ENCODE data around the gene ACTN4.

Gene ACTN4

DNA sequence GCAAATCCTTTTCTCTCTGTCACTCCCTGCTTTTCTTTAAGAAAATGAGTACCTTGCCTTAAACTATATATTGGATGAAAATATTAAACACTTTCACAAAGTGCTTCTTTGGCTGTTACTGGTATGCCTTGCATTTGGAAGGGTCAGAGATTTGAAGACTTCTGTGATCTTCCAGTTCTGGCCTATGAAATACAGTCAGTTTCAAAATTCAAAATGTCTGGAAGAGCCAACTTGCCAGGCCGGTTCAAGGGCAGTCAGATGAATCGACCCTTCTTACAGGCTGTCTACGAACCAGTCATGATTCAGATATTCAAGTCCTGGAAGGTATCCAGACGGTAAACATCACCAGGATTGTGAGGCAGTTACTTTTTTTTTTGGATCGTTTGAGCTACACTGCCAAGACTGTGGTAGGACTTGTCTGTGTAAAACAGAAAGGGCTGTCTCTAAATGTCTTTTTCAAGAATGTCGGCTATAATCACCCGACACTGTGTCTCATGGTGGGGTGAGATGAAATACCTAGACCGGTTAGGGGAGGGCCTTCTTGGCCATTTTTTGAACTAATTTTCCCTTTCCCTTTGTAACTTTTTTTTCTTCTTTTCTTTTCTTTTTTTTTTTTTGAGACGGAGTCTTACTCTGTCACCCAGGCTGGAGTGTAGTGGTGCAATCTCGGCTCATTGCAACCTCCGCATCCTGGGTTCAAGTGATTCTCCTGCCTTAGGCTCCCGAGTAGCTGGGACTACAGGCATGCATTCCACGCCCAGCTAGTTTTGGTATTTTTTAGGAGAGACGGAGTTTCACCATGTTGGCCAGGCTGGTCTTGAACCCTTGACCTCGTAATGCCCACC is 11.2 kb downstream of the ACTN4 start:
- DNase-seq (ENCODE audit: low spot score), result no peak
- TF ChIP-seq, protein P1, sequence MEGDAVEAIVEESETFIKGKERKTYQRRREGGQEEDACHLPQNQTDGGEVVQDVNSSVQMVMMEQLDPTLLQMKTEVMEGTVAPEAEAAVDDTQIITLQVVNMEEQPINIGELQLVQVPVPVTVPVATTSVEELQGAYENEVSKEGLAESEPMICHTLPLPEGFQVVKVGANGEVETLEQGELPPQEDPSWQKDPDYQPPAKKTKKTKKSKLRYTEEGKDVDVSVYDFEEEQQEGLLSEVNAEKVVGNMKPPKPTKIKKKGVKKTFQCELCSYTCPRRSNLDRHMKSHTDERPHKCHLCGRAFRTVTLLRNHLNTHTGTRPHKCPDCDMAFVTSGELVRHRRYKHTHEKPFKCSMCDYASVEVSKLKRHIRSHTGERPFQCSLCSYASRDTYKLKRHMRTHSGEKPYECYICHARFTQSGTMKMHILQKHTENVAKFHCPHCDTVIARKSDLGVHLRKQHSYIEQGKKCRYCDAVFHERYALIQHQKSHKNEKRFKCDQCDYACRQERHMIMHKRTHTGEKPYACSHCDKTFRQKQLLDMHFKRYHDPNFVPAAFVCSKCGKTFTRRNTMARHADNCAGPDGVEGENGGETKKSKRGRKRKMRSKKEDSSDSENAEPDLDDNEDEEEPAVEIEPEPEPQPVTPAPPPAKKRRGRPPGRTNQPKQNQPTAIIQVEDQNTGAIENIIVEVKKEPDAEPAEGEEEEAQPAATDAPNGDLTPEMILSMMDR (IDR thresholded peaks at IDR 0.05; ENCODE audit: extremely low read depth, missing control alignments), result no peak

DNA sequence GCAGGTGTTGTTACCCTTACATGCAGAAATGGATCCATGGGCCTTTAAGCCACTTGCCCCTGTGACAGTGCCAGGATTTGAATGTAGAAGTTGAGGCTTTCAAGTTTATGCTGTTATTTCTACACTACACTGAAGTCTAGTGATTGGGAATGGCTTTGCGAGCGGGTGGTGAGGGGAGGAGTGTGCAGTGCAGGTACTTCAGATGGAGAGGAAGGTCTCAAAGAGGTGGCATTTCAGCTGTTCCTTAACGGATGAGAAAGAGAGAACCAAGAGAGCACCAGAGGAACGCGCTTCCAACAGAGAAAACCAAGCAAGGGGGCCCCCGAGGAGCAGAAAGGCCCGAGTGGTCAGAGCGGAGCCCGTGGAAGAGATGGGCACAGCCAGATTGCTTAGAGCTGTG is 13.3 kb downstream of the ACTN4 start:
- TF ChIP-seq, protein P1 (IDR thresholded peaks at IDR 0.05; ENCODE audit: extremely low read depth, missing control alignments), result no peak
- no peak for DNase-seq (ENCODE audit: low spot score)

DNA sequence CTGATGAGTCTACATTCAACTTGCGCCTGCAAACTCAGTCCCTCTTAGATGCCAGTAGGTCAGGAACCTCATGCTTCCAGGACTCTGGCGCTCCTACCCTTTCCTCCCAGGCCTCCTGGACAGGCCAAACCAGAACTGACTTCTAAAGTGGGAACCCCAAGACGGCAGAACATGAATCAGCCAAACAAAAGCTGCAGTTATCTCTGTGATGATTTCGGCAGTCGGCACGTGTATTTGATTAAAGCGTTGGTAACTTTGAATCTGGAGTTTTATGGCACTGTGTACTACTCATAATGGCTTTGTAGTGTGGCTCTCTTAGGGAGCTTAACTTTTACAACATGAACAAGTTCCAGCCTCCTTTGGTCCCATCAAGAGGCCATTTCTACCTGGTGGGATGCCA is 13.7 kb downstream of the ACTN4 start:
- TF ChIP-seq, protein P1 (IDR thresholded peaks at IDR 0.05; ENCODE audit: extremely low read depth, missing control alignments), result no peak
- no peak for DNase-seq (ENCODE audit: low spot score)

GRCh38 chr19:38661996-38662395 is 14.5 kb downstream of the ACTN4 start:
- no peak for DNase-seq (ENCODE audit: low spot score)

GRCh38 chr19:38662537-38663155 is 15.2 kb downstream of the ACTN4 start:
- DNase-seq (ENCODE audit: low spot score), result no peak
- TF ChIP-seq, protein P1 (IDR thresholded peaks at IDR 0.05; ENCODE audit: extremely low read depth, missing control alignments), result no peak

More at GRCh38 chr19:38661996-38662395, 14.5 kb downstream of the ACTN4 start:
- TF ChIP-seq, protein P1 (IDR thresholded peaks at IDR 0.05; ENCODE audit: extremely low read depth, missing control alignments), result no peak

DNA sequence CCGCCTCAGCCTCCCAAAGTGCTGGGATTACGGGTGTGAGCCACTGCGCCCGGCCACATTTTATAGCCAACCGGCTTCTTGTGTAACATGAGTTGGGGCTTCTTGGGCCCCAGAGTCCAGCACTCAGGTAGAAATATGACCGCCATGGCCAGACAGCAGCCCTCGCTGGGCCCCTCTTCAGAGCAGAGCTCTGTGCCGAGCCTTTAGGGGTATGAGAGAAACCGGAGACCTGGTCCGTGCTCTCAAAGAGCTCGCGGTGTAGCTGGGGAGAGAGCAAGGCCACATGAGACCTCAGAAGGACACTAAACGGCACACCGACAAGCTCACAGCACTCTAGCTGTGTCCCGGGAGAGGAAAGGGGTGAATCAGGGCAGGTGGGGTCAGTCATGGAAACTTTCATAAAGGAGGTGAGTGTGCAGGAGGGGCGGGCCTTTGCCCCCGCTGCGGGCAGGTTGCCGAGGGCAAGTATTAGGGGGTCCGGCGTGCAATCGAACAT is 15.8 kb downstream of the ACTN4 start:
- no peak for DNase-seq (ENCODE audit: low spot score)
- TF ChIP-seq, protein P1 (IDR thresholded peaks at IDR 0.05; ENCODE audit: extremely low read depth, missing control alignments), result no peak

DNA sequence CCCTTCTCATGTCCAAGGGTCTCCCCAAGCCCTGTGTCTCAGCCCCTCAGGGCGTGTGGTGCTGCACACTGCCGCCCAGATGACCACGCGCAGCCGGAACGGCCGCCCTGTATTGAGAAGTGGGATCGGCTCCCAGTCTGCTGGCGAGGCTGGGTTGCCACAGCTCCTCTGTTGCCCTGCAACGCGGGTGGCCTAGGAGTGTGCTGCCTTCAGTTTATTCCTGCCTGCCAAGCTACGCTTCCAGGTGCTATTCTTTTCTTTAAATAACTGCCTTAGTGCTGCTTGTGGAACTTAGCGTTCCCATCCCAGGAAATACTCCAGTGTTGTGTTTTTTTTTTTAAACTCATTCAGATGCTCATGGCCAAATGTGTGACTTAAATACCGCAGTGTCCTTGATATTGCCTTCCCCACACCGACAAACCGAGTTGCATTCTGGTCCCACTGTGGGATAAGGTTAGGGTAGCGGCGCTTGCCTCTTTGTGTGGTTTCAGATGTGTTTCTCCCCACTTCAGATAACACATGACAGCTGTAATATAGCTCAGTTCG is 16.6 kb downstream of the ACTN4 start:
- TF ChIP-seq, protein P1 (IDR thresholded peaks at IDR 0.05; ENCODE audit: extremely low read depth, missing control alignments), result no peak
- no peak for DNase-seq (ENCODE audit: low spot score)

All from GM20000 (cell line).